RWPE1 (cell line): Measurements from ENCODE around the gene ITPKB.

Experiments
- CTCF ChIA-PET: fragments of 350-600 bp; sonication (Branson Sonifier 250); formaldehyde crosslinking; extraction: SDS; loops from one replicate; lab custom pipeline; 2021; lab: Yijun Ruan, JAX
- POLR2A ChIA-PET: fragments of 400-600 bp; formaldehyde crosslinking; extraction: SDS; loops from one replicate; lab custom pipeline; 2020; ENCODE audit warnings: antibody characterized with exemption; ENCODE audit not compliant: low non-redundant PET; lab: Yijun Ruan, JAX
- DNase-seq: peaks from one replicate; pipeline ENCODE4 v3.0.0; 2012; ENCODE audit warnings: low spot score
- H3K27ac ChIP-seq: fragments of 450-650 bp; 2 replicates; pipeline ENCODE4 v1.5.1; 2017
- CTCF ChIP-seq: fragments of 450-650 bp; conservative IDR thresholded peaks from 2 replicates; pipeline ENCODE4 v1.5.1; 2017; ENCODE audit warnings: low read depth, mild to moderate bottlenecking

ITPKB gene

GRCh38 chr1:226633541-226634165, 105.4 kb downstream of the ITPKB start:
- ChIA-PET POLR2A (no interaction called here), CTCF (interaction anchor here (0.5 to 3.3 kb wide), 21 partner anchors 8 to 317 kb away, joined by 3 to 35 read pairs (median 3); partner anchors contain the start of gene ITPKB)
- no peak for DNase-seq
- peak overlapping the region; percentile 19; the same call in 1 of the 2 replicates for H3K27ac ChIP-seq
- no peak for TF ChIP-seq CTCF

- TF ChIP-seq CTCF, result no peak
- ChIA-PET POLR2A (no interaction called here), CTCF (interaction anchor here (0.5 to 3.3 kb wide), 8 partner anchors 8 to 210 kb away, joined by 3 to 35 read pairs (median 4); no protein-coding TSS in a partner anchor)
- DNase-seq, result no peak
- H3K27ac ChIP-seq, result no peak overlapping the region
Measured at GRCh38 chr1:226632922-226633351, 106.1 kb downstream of the ITPKB start.

DNA sequence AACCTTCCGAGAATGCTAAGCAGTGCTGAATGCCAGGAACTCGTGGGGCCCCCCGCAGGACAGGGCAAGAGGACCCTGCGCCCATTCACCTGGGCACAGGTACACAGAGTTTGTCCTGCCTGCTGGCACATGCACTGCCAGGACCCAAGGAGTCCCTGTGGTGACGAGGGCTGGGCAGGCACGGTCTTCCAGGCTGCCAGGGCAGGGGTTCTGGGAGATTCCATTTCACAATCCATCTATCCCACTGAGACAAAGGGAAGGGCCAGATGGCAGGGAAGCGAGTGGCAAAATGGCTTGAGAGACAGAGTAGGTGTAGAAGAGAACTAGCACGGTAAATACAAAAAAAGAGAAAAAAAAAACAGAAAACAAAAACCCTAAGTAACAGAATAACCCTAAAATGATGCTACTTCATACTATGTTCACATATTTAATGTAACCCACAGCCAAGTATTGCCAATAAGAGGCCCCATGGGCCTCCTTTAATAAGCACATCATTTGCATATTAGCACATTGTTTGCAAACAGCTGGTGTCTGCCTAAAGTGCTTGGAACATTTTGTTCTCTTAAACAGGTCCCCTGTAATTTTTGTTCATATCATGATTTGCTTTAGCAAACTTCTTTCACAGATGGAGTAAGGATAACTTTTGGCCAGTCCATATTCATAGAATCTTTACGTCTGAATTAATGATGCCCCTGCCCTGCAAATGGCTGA, 106.8 kb downstream of the ITPKB start:
- no peak for TF ChIP-seq CTCF
- no peak for DNase-seq
- H3K27ac ChIP-seq, result no peak overlapping the region
- ChIA-PET POLR2A (no interaction called here), CTCF (interaction anchor here (3.3 kb wide), 1 partner anchor 195 kb away, joined by 35 read pairs; no protein-coding TSS in a partner anchor)

- no peak for TF ChIP-seq CTCF
- POLR2A ChIA-PET, result no interaction called here
- no peak overlapping the region for H3K27ac ChIP-seq
- DNase-seq, result no peak
- CTCF ChIA-PET, result no interaction called here
Measured at GRCh38 chr1:226631229-226632000, 107.7 kb downstream of the ITPKB start.

DNA sequence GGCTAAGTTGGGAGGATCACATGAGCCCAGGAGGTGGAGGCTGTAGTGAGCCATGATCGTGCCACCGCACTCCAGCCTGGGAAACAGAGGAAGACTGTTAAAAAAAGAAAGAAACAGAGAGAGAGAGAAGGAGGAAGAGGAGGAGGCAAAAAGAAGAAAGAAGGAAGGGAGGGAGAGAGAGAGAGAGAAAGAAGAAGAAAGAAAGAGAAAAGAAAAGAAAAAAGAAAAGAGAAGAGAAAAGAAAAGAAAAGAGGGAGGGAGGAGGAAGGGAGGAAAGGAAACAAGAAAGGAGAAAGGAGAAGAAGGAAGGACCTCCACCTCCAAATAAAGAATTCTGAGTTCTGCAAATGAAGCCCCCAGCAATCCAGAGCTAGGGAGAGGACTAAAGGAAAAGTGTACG, 108.5 kb downstream of the ITPKB start:
- ChIA-PET CTCF (no interaction called here), POLR2A (no interaction called here)
- no peak for TF ChIP-seq CTCF

More for the DNA sequence above, 108.5 kb downstream of the ITPKB start:
- no peak for DNase-seq
- H3K27ac ChIP-seq, result no peak overlapping the region
